ENCODE data around the gene AQR. TPM values are rescaled to one million over a fixed set of nuclear protein-coding genes. Genes with fewer than 3 reads are reported as not detected.

Gene AQR
- total RNA-seq (10 to 100 TPM in 3 of 6 donors, 1 to 10 TPM in 3; 7.8 to 15.7 (median 10.1) TPM), polyA plus RNA-seq (1 to 10 TPM; 4.9 to 7.8 TPM)

- intact Hi-C loops (cut with DNase I): no loop called here
- Histone ChIP-seq H3K4me1 (peaks cover 0 to 14% (median 12%) of the 10 kb centered on the region in 3 donors), H3K4me3 (peak within 1 kb of the TSS; percentile 51 to 95 (median 90)), H3K9me3 (no peaks in the 10 kb centered on the region), H3K36me3 (no peaks in the 10 kb centered on the region), H3K27ac (peak within 1 kb of the TSS; percentile 42 to 73 (median 62)), H3K27me3 (no peaks in the 10 kb centered on the region)
- DNase-seq: peak; percentile 89 to 98 (median 94)
- peak; percentile 89 for FAIRE-seq
- TF ChIP-seq CTCF (IDR thresholded peaks at IDR 0.05): peak; percentile 56 to 91 (median 82)
- peak; percentile 100 for ATAC-seq
- 0% methylated on average over 44 of the region's 44 CpGs for WGBS, 2 donors
Measured at GRCh38 chr15:34969340-34970097, at the start of gene AQR. Gene AQR, minus strand, starts transcription at chr15:34969742. Its CDS starts 129 bp downstream, at chr15:34969613.

GRCh38 chr15:35014241-35014640 lies 44.7 kb upstream of the AQR start:
- no peak for TF ChIP-seq CTCF (IDR thresholded peaks at IDR 0.05)
- intact Hi-C loops (cut with DNase I): no loop called here
- Histone ChIP-seq H3K27me3 (no peaks in the 10 kb centered on the region), H3K4me3 (no peak overlapping the region), H3K4me1 (no peaks in the 10 kb centered on the region), H3K27ac (no peak overlapping the region), H3K36me3 (no peaks in the 10 kb centered on the region), H3K9me3 (no peaks in the 10 kb centered on the region)
- DNase-seq (no peak), FAIRE-seq (no peak), ATAC-seq (no peak)

GRCh38 chr15:35013370-35013769 lies 43.8 kb upstream of the AQR start:
- ATAC-seq: no peak
- no peak for FAIRE-seq
- H3K27ac ChIP-seq: no peak overlapping the region
- intact Hi-C loops (cut with DNase I): no loop called here
- H3K4me1 ChIP-seq: no peaks in the 10 kb centered on the region
- no peaks in the 10 kb centered on the region for H3K9me3 ChIP-seq
- no peak for TF ChIP-seq CTCF (IDR thresholded peaks at IDR 0.05)
- DNase-seq: no peak
- 67 to 68% methylated on average over 4 of the region's 4 CpGs for WGBS, 2 donors
- H3K4me3 ChIP-seq: no peak overlapping the region
- no peaks in the 10 kb centered on the region for H3K27me3 ChIP-seq
- H3K36me3 ChIP-seq: no peaks in the 10 kb centered on the region

- Histone ChIP-seq H3K9me3 (no peaks in the 10 kb centered on the region), H3K4me3 (no peak overlapping the region), H3K27me3 (no peaks in the 10 kb centered on the region), H3K36me3 (no peaks in the 10 kb centered on the region), H3K4me1 (peaks cover 0 to 6% (median 0%) of the 10 kb centered on the region in 3 donors), H3K27ac (no peak overlapping the region)
- DNase-seq: no peak
- 78 to 84% methylated on average over 2 of the region's 2 CpGs for WGBS, 2 donors
- no peak for FAIRE-seq
- ATAC-seq: no peak
- intact Hi-C loops (cut with DNase I): no loop called here
- TF ChIP-seq CTCF (IDR thresholded peaks at IDR 0.05): no peak
Measured at GRCh38 chr15:35007397-35007796, 37.9 kb upstream of the AQR start.

GRCh38 chr15:35005933-35006332 lies 36.4 kb upstream of the AQR start:
- FAIRE-seq (no peak), DNase-seq (no peak), ATAC-seq (no peak)
- H3K36me3 ChIP-seq: no peaks in the 10 kb centered on the region
- WGBS, 2 donors: 91 to 93% methylated on average over 6 of the region's 6 CpGs
- H3K27ac ChIP-seq: no peak overlapping the region
- H3K27me3 ChIP-seq: no peaks in the 10 kb centered on the region
- H3K4me1 ChIP-seq: peaks cover 0 to 6% (median 0%) of the 10 kb centered on the region in 3 donors
- no peak for TF ChIP-seq CTCF (IDR thresholded peaks at IDR 0.05)
- intact Hi-C loops (cut with DNase I): no loop called here
- no peaks in the 10 kb centered on the region for H3K9me3 ChIP-seq
- H3K4me3 ChIP-seq: no peak overlapping the region

All from pancreas (tissue), 10 donors.